Mesodermal cell (in vitro differentiated cells): ENCODE results near the gene XYLT2. TPM values are rescaled to one million over a fixed set of nuclear protein-coding genes. Genes with fewer than 3 reads are reported as not detected.
"Not testable (repeated sequence)": the region's sequence is repeated elsewhere in the genome, so short reads cannot be mapped to it uniquely, and the experiment has no call there.

Experiments
- H3K27ac ChIP-seq: 2 replicates; pipeline ENCODE4 v1.7.0; 2013; ENCODE audit warnings: mild to moderate bottlenecking, low read depth, low read length, moderate library complexity; ENCODE audit not compliant: severe bottlenecking
- H3K36me3 ChIP-seq: 2 replicates; pipeline ENCODE4 v1.7.1; 2013; ENCODE audit warnings: mild to moderate bottlenecking, low read length, moderate library complexity; ENCODE audit not compliant: control insufficient read depth, insufficient read depth
- H3K4me1 ChIP-seq: one replicate; pipeline ENCODE4 v1.7.1; 2013; ENCODE audit warnings: mild to moderate bottlenecking, low read length; ENCODE audit not compliant: insufficient read depth, control insufficient read depth, poor library complexity, severe bottlenecking
- H3K4me3 ChIP-seq: 2 replicates; pipeline ENCODE4 v1.7.0; 2013; ENCODE audit warnings: low read length, control low read depth, mild to moderate bottlenecking; ENCODE audit not compliant: insufficient read depth, poor library complexity, severe bottlenecking; ENCODE audit errors: extremely low read depth
- H3K9me3 ChIP-seq: 2 replicates; pipeline ENCODE4 v1.7.1; 2013; ENCODE audit warnings: mild to moderate bottlenecking, low read length, moderate library complexity; ENCODE audit not compliant: control insufficient read depth
- WGBS, 2 experiments: methylation state at CpG; one replicate each; pipeline ENCODE4 v1.1.5; 2013; ENCODE audit warnings: missing lambda C conversion rate in 2 of 2; ENCODE audit not compliant: insufficient coverage in 2 of 2; 5-methylcytosine and 5-hydroxymethylcytosine counted together
- polyA plus RNA-seq, 2 experiments: library from polyadenylated mRNA; stranded (reverse); fragments of 50-300 nt; gene quantifications; one replicate each; pipeline ENCODE4 v1.2.3, GENCODE V29; 2013

XYLT2 gene
- 26.5 TPM for polyA plus RNA-seq (2013, experiment 1 of 2)
- 22.4 TPM for polyA plus RNA-seq (2013, experiment 2 of 2)

DNA sequence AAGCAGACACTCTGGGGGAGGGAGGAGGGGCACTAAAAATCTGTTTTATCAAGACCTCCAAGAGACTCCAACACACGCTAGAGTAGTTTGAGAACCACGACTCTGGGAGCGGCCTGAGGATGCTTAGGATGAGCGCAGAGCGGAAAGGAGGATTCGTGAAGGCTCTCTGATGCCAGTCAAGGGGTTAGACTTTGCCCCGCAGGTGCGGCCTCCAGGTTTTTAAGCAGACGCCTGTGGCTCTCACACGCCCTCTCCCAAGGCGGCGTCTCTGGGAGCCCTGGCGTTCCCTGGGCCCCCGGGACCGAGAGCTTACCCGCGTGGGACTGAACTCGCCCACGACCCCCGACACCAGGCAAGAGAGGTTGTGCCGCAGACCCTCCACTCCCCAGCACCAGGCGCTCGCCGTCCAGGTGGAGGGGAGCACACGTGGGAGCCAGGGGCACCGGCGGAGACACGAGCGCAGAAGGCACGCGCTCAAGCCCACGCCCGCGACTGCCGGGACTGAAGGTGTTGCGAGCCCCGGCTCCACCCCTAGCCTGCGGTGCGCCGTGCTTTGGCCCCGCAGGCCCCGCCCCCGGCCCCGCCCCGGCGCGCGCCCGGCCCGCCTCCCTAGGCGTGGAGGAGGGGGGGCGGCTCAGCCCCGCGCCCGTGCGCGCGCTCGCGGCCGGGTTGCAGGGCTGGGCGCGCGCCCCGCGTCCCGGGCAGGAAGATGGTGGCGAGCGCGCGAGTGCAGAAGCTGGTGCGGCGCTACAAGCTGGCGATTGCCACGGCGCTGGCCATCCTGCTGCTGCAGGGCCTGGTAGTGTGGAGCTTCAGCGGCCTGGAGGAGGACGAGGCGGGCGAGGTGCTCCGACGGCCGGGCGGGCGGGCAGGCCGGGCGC lies at the start of gene XYLT2:
Gene XYLT2, plus strand, starts transcription at position 695 of the 881 bp plus-strand sequence. Its CDS starts 15 bp downstream, at position 710.
- H3K4me1 ChIP-seq: peaks cover 20% of the 10 kb centered on the region
- H3K36me3 ChIP-seq: peaks cover 4% of the 10 kb centered on the region
- WGBS, 2 experiments: 6 to 11% methylated on average over 49 to 55 of the region's 87 CpGs
- H3K27ac ChIP-seq: no peak within 1 kb of the TSS
- H3K4me3 ChIP-seq: peak within 1 kb of the TSS; percentile 77
- no peaks in the 10 kb centered on the region for H3K9me3 ChIP-seq

- no peaks in the 10 kb centered on the region for H3K36me3 ChIP-seq
- 1 to 16% methylated on average over 6 to 7 of the region's 7 CpGs for WGBS, 2 experiments
- no peak overlapping the region for H3K4me3 ChIP-seq
- no peak overlapping the region for H3K27ac ChIP-seq
- H3K4me1 ChIP-seq: peaks cover 9% of the 10 kb centered on the region
- H3K9me3 ChIP-seq: no peaks in the 10 kb centered on the region
Measured at GRCh38 chr17:50297407-50297865, 48.5 kb upstream of the XYLT2 start.

- no peak overlapping the region for H3K27ac ChIP-seq
- no peaks in the 10 kb centered on the region for H3K9me3 ChIP-seq
- H3K4me1 ChIP-seq: peaks cover 9% of the 10 kb centered on the region
- H3K4me3 ChIP-seq: no peak overlapping the region
- no peaks in the 10 kb centered on the region for H3K36me3 ChIP-seq
- WGBS, 2 experiments: 84 to 85% methylated on average over 9 to 11 of the region's 11 CpGs
Measured at GRCh38 chr17:50298018-50298417, 47.9 kb upstream of the XYLT2 start.

- Histone ChIP-seq H3K27ac (no peak overlapping the region), H3K36me3 (no peaks in the 10 kb centered on the region), H3K4me1 (peaks cover 13% of the 10 kb centered on the region), H3K9me3 (no peaks in the 10 kb centered on the region), H3K4me3 (no peak overlapping the region)
- 80 to 100% methylated on average over 1 to 2 of the region's 3 CpGs for WGBS, 2 experiments
Measured at GRCh38 chr17:50299776-50300175, 46.1 kb upstream of the XYLT2 start.

- not testable (repeated sequence) for H3K4me3 ChIP-seq, H3K27ac ChIP-seq, H3K36me3 ChIP-seq, H3K9me3 ChIP-seq
- WGBS, 2 experiments: 67% methylated on average over 1 of the region's 1 CpG; no CpG with 5 or more reads in 1 of the 2 experiments
- H3K4me1 ChIP-seq: peaks cover 15% of the 10 kb centered on the region
Measured at GRCh38 chr17:50300824-50301223, 45.1 kb upstream of the XYLT2 start.

GRCh38 chr17:50301891-50302584 lies 43.9 kb upstream of the XYLT2 start:
- 89 to 98% methylated on average over 7 to 8 of the region's 9 CpGs for WGBS, 2 experiments
- no peak overlapping the region for H3K4me3 ChIP-seq

DNA sequence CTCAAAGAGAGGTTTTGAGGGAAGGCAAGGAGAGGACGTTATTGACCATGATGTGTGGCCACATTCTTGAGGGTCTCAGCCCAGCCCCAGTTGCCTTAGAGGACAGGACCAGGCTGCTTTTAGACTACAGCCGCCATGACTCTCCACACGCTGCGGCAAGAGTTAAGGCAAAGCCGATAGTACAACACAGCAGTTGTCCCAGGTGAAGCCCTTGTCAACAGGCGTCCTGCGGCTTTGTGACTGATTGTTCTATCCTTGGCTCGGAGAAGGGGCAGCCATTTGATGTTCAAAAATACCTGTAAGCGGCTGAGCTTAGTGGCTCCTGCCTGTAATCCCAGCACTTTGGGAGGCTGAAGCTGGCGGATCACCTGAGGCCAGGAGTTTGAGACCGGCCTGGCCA lies 42.9 kb upstream of the XYLT2 start:
- WGBS, 2 experiments: 84 to 90% methylated on average over 10 to 11 of the region's 11 CpGs
- Histone ChIP-seq H3K9me3 (peaks cover 6% of the 10 kb centered on the region), H3K36me3 (no peaks in the 10 kb centered on the region), H3K4me1 (peaks cover 13% of the 10 kb centered on the region), H3K4me3 (no peak overlapping the region), H3K27ac (no peak overlapping the region)

More at GRCh38 chr17:50301891-50302584, 43.9 kb upstream of the XYLT2 start:
- H3K9me3 ChIP-seq: no peaks in the 10 kb centered on the region
- H3K4me1 ChIP-seq: peaks cover 13% of the 10 kb centered on the region
- no peak overlapping the region for H3K27ac ChIP-seq
- H3K36me3 ChIP-seq: no peaks in the 10 kb centered on the region

GRCh38 chr17:50303596-50303995 lies 42.3 kb upstream of the XYLT2 start:
- 71 to 93% methylated on average over 2 to 4 of the region's 4 CpGs for WGBS, 2 experiments

GRCh38 chr17:50304781-50305404 lies 41.0 kb upstream of the XYLT2 start:
- H3K27ac ChIP-seq: peak overlapping the region; percentile 18
- H3K36me3 ChIP-seq: no peaks in the 10 kb centered on the region
- H3K4me1 ChIP-seq: peaks cover 12% of the 10 kb centered on the region
- peaks cover 8% of the 10 kb centered on the region for H3K9me3 ChIP-seq
- WGBS, 2 experiments: 61 to 63% methylated on average over 6 of the region's 7 CpGs
- H3K4me3 ChIP-seq: no peak overlapping the region

More at GRCh38 chr17:50303596-50303995, 42.3 kb upstream of the XYLT2 start:
- peaks cover 8% of the 10 kb centered on the region for H3K9me3 ChIP-seq
- H3K27ac ChIP-seq: no peak overlapping the region
- peaks cover 13% of the 10 kb centered on the region for H3K4me1 ChIP-seq
- no peaks in the 10 kb centered on the region for H3K36me3 ChIP-seq
- H3K4me3 ChIP-seq: no peak overlapping the region

DNA sequence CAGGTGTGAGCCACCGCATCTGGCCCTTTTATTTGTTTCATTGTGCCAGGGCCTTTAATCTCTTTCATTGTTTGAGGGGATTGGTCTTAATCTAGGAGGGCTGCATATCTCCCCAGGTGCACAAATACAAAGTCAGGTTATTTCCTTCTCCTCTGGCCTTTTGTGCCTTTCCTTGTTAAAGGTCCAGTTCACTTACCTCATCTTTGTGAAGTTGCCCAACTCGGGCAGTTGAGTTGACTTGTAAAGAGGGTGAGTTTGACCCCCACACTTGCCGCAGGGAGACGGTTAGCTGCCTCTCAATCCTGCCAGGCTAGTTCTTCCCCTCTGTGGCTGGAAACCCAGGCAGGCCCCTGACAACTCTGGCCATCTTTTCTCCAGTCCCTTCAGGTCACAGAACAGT lies 38.3 kb upstream of the XYLT2 start:
- Histone ChIP-seq H3K36me3 (no peaks in the 10 kb centered on the region), H3K4me3 (no peak overlapping the region), H3K27ac (no peak overlapping the region), H3K9me3 (peaks cover 8% of the 10 kb centered on the region), H3K4me1 (peaks cover 9% of the 10 kb centered on the region)
- WGBS, 2 experiments: 86 to 90% methylated on average over 1 to 3 of the region's 4 CpGs
